ENCODE results near the gene RARS2.
"Not testable (repeated sequence)": the region's sequence is repeated elsewhere in the genome, so short reads cannot be mapped to it uniquely, and the experiment has no call there.

The RARS2 gene

DNA sequence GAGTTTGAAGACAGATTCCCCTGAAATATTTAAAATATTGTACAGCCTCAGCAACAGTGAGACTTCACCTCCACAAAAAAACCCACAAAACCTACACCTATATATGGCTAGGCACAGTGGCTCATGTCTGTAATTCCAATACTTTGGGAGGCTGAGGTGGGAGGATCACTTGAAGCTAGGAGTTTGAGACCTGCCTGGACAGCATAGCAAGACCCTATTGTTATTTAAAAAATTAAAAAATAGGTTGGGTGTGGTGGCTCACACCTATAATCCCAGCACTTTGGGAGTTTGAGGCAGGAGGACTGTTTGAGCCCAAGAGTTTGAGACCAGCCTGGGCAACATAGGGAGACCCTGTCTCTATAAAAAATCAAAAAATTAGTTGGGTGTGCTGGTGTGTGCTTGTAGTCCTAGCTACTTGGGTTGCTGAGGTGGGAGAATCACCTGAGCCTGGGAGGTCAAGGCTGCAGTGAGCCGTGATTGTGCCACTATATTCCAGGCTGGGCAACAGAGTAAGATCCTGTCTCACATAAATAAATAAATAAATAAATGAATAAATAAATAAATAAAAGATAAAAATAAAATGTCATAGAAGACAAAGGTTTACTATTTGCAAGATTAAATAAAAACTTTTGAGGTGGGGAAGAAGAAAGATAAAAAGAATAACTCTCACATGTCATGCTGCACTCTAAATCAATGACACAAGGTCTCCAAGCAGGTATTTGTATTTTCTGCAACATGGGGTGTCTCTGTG lies 51.1 kb downstream of the RARS2 start:
- no peak for DNase-seq
- in situ Hi-C loops (cut with HindIII; ENCODE audit: low pct_ligation_motif_present, low pct_unique_long_range_greater_than_20kb, low sequenced_read_pairs), result no loop called here

- in situ Hi-C loops (cut with HindIII; ENCODE audit: low pct_ligation_motif_present, low pct_unique_long_range_greater_than_20kb, low sequenced_read_pairs), result no loop called here
- no peak for DNase-seq
Measured at GRCh38 chr6:87534377-87535047, 55.3 kb downstream of the RARS2 start.

DNA sequence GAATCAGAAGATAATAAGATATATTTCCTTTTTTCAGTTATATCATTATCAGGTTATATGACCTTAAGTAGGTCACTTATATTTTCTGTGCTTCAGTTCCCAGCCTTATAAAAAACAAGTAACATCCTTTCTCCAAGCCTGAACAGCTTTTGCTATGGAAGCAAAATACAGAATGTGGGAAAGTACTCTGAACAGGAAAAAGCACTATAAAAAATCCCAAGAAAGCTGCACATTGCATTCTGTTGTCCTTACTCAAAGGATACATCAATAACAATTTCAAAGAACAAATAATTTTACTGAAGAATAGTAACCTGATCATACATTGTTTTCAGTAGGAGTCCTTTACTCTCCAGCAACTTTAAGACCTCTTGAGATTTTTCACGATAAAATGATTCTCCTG lies 60.6 kb downstream of the RARS2 start:
- no peak for DNase-seq
- in situ Hi-C loops (cut with HindIII; ENCODE audit: low pct_ligation_motif_present, low pct_unique_long_range_greater_than_20kb, low sequenced_read_pairs), result no loop called here

- in situ Hi-C loops (cut with HindIII; ENCODE audit: low pct_ligation_motif_present, low pct_unique_long_range_greater_than_20kb, low sequenced_read_pairs), result no loop called here
- no peak for DNase-seq
Measured at GRCh38 chr6:87522686-87523085, 67.1 kb downstream of the RARS2 start.

DNA sequence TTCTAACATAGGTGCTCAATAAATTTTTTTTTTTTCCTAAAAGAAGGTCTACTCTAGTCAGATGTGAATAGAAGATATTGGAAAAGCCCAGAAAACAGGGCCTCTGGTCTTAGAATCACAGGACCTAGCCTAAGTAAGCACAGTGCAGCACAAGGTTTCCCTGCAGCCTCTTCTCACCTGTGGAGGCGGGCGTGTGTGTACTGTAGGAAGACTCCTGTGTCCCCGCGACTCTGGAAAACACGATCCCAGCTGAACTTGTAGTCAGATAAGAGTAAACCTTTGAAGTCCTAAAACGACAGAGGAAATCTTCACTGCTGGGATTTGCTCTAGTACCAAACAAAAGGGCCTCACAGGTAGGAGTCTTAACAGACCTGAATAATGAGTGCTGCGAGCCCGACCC lies 71.3 kb downstream of the RARS2 start:
- in situ Hi-C loops (cut with HindIII; ENCODE audit: low pct_ligation_motif_present, low pct_unique_long_range_greater_than_20kb, low sequenced_read_pairs), result no loop called here

GRCh38 chr6:87514831-87515230 lies 75.0 kb downstream of the RARS2 start:
- in situ Hi-C loops (cut with HindIII; ENCODE audit: low pct_ligation_motif_present, low pct_unique_long_range_greater_than_20kb, low sequenced_read_pairs), result no loop called here

More for the DNA sequence above, 71.3 kb downstream of the RARS2 start:
- DNase-seq, result no peak

GRCh38 chr6:87504441-87504840 lies 85.3 kb downstream of the RARS2 start:
- in situ Hi-C loops (cut with HindIII; ENCODE audit: low pct_ligation_motif_present, low pct_unique_long_range_greater_than_20kb, low sequenced_read_pairs), result no loop called here
- DNase-seq, result no peak

More at GRCh38 chr6:87514831-87515230, 75.0 kb downstream of the RARS2 start:
- DNase-seq, result no peak

DNA sequence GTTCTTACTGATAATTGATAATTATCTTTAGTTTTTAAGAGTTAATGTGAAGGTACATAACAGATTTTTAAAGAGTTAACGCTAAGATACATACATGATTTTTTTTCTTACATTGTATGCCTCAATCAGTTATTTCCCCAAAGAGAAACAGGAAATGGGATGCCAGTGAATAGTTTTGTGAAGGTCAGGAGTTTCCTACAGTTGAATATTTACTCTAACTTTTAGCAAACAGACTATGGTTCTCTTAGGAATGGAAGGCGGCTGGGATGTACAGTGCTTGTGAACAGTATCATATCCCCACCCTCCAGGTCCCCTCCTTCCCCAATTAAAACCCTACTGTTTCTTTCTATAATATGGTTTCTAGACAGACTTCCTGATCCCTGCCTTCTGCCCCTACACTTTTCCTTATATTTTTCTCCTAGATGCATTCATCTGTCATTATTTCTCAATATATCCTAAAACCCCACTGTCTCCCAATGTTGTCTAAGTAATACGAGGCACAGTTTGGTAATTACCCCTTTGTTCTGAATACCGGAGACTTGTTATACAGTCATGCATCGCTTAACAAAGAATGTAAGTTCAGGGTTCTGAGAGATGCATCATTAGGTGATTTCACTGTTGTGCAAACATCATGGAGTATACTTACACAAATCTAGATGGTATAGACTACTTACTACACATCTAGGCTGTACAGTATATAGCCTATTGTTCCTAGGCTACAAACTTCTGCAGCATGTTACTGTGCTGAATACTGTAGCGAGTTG lies 87.8 kb downstream of the RARS2 start:
- in situ Hi-C loops (cut with HindIII; ENCODE audit: low pct_ligation_motif_present, low pct_unique_long_range_greater_than_20kb, low sequenced_read_pairs), result no loop called here
- DNase-seq, result peak; percentile 67

- no peak for DNase-seq
- in situ Hi-C loops (cut with HindIII; ENCODE audit: low pct_ligation_motif_present, low pct_unique_long_range_greater_than_20kb, low sequenced_read_pairs), result no loop called here
Measured at GRCh38 chr6:87498048-87498447, 91.7 kb downstream of the RARS2 start.

DNA sequence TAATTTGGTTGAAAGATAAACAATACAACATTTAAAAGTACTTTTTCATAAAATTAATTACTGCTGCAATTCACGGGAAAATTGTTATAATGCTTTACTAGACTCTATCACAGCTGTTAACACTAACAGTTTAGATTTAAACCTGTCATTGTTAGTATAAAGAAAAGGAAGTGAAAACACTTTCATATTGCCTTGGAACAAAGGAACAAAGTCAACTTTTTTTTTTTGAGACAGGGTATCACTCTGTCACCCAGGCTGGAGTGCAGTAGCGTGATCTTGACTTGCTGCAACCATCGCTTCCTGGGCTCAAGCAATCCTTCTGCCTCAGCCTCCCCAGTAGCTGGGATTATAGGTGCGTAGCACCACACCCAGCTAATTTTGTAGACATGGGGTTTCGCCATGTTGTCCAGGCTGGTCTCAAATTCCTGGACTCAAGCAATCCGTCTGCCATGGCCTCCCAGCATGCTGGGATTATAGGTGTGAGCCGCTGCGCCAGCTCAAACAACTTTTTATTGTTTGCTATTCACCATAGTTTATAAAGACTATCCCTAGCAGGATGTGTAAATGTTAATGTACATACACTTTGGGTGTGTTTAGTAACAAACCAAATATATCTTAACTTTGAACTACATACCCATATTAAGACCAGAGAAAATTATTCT lies 94.9 kb downstream of the RARS2 start:
- no peak for DNase-seq
- in situ Hi-C loops (cut with HindIII; ENCODE audit: low pct_ligation_motif_present, low pct_unique_long_range_greater_than_20kb, low sequenced_read_pairs), result no loop called here

DNA sequence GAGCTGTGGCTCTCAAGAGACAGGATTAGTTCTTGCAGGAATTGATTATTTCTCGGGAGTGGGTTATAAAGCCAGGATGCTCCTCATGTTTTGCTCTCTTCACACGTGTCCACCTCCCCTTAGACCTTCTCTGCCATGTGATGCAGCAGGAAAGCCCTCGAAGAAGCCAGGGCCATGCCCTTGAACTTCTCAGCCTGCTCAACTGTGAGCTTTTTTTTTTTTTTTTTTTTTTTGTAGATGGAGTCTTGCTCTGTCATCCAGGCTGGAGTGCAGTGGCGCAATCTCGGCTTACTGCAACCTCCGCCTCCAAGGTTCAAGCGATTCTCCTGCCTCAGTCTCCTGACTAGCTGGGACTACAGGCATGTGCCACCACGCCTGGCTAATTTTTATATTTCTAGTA lies 100.5 kb downstream of the RARS2 start:
- DNase-seq; in situ Hi-C loops (cut with HindIII; ENCODE audit: low pct_ligation_motif_present, low pct_unique_long_range_greater_than_20kb, low sequenced_read_pairs): not testable (repeated sequence)

GRCh38 chr6:87487555-87487954 lies 102.2 kb downstream of the RARS2 start:
- no peak for DNase-seq
- in situ Hi-C loops (cut with HindIII; ENCODE audit: low pct_ligation_motif_present, low pct_unique_long_range_greater_than_20kb, low sequenced_read_pairs), result no loop called here

DNA sequence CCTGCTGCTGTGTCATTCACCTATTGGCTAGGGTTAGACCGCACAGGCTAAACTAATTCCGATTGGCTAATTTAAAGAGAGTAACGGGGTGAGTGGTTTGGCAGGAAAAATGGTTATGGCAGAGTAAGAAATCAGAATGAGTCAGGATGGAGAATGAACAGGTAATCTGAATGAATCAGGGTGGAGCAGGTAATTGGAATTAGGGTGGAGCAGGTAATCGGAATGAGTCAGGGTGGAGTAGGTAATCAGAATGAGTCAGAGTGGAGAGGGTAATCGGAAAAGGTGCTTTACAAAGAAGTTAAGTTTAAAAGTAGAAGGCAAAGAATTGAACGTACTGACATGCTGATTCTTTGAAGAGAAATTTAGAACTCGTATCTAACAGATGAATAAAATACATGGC lies 105.3 kb downstream of the RARS2 start:
- no peak for DNase-seq
- in situ Hi-C loops (cut with HindIII; ENCODE audit: low pct_ligation_motif_present, low pct_unique_long_range_greater_than_20kb, low sequenced_read_pairs), result no loop called here

DNA sequence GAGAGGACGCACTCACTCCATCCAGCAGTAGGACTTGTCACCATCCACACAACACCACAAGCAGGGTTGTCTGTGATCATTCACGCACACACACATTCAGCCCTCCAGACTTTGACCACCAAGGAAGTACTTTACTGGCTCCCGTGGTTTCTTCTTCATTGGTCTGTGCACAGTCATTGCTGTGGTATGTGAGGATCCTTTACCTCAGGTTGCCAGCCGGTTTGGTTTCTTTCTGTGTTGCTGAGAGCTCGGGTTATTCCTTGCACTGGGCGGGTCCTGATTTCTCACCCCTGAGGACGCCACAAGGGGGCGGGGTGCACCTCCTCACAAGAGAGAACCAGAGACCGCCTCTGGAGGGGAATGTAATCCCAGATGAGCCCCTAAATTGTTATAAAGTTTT lies 105.9 kb downstream of the RARS2 start:
- in situ Hi-C loops (cut with HindIII; ENCODE audit: low pct_ligation_motif_present, low pct_unique_long_range_greater_than_20kb, low sequenced_read_pairs), result no loop called here

DNA sequence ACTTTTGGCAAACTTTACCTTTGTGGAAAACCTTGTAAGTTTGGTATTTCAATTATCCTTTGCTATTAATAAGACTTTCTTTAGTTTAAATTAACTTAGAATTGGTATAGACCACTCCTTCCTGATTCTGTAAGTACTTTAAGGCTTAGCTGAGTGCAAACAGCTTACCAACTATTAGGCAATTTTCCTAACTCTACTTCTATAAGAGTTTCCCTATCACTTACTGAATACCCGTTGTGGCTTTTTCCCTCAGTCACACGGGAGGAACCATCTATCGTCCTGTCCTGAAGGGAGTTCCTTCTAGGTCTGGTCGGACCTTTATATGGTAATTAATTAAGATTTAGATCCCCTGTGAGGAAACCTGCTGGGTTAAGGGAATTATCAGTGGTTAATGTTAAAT lies 107.4 kb downstream of the RARS2 start:
- no peak for DNase-seq
- in situ Hi-C loops (cut with HindIII; ENCODE audit: low pct_ligation_motif_present, low pct_unique_long_range_greater_than_20kb, low sequenced_read_pairs), result no loop called here

More for the DNA sequence above, 105.9 kb downstream of the RARS2 start:
- peak; percentile 94 for DNase-seq

- no peak for DNase-seq
- in situ Hi-C loops (cut with HindIII; ENCODE audit: low pct_ligation_motif_present, low pct_unique_long_range_greater_than_20kb, low sequenced_read_pairs), result no loop called here
Measured at GRCh38 chr6:87481931-87482330, 107.9 kb downstream of the RARS2 start.

- DNase-seq, result peak; percentile 60
- in situ Hi-C loops (cut with HindIII; ENCODE audit: low pct_ligation_motif_present, low pct_unique_long_range_greater_than_20kb, low sequenced_read_pairs), result no loop called here
Measured at GRCh38 chr6:87473419-87473903, 116.3 kb downstream of the RARS2 start.

DNA sequence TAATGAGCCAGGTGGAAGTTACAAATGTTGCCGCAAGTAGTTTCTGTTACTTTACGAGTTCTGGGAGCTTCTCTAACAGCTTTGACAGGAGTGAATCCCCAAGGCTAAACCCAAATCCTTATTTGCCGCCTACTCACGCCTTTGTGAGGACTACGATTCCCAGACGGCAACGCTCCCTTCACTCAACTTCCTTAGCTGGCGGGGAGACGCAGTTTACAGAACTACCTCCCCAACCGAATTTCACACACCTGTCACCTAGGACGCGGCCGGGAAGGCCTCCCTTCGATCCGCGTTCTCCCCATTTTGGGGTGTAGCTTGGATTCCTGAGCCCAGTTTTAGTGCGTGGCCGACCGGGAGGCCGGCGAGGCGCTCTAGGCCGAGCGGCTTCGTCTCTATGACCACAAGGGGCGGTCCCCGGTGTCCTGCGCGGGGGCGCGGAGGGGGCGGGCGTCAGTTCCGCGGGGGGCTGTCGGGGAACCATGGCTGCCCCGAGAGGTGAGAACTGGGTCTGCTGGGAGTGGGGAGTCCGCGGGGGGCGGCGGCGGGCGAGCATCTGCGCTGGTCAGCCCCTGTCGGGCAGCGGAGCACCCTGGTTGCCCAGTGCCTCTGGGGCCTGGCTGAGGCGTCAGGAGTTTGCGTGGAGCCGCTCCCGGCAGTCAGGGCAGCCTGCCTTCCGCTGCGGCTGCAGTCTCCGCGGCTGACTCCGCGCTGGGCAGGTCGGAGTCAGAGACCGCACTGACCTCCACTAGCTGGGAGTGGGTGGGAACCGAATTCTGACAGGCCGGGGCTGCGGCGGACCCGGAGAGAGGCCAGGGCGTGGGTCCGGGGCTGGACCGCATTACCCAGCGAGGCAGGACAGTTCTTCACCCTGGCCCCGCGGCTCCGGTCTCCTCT lies 117.0 kb downstream of the RARS2 start, which contains the start of gene SLC35A1:
Gene SLC35A1, plus strand, starts transcription at position 450 of the 894 bp plus-strand sequence. Its CDS starts 30 bp downstream, at position 480.
- DNase-seq, result peak; percentile 67
- in situ Hi-C loops (cut with HindIII; ENCODE audit: low pct_ligation_motif_present, low pct_unique_long_range_greater_than_20kb, low sequenced_read_pairs), result no loop called here

All from ACHN (cell line).